BJ (cell line): ENCODE data around the gene BTG2. TPM values are rescaled to one million over a fixed set of nuclear protein-coding genes. Genes with fewer than 3 reads are reported as not detected.
A peak's percentile ranks its signal among the peaks of the same experiment; 100 is the strongest.
"Not testable (repeated sequence)": the region's sequence is repeated elsewhere in the genome, so short reads cannot be mapped to it uniquely, and the experiment has no call there.

Experiments
- CTCF ChIA-PET: fragments of 350-600 bp; formaldehyde crosslinking; extraction: SDS; loops from one replicate; lab custom pipeline; 2021; ENCODE audit warnings: antibody characterized with exemption, inconsistent platforms; lab: Yijun Ruan, JAX
- POLR2A ChIA-PET: fragments of 300-600 bp; sonication (Branson Sonifier 250); formaldehyde crosslinking; extraction: SDS; loops from one replicate; lab custom pipeline; 2021; ENCODE audit warnings: antibody characterized with exemption; lab: Charles Lee
- DNase-seq: peaks from one replicate; pipeline ENCODE4 v3.0.0-alpha.2; 2011; ENCODE audit warnings: low read depth
- H3K27me3 ChIP-seq: 2 replicates; pipeline ENCODE4 v1.6.0; 2011; ENCODE audit warnings: low read length; ENCODE audit not compliant: control insufficient read depth, insufficient read depth
- H3K36me3 ChIP-seq: 2 replicates; pipeline ENCODE4 v1.5.1; 2011; ENCODE audit warnings: low read length; ENCODE audit not compliant: control insufficient read depth, insufficient read depth
- H3K4me3 ChIP-seq: 2 replicates; pipeline ENCODE4 v1.5.1; 2011; ENCODE audit warnings: low read depth, mild to moderate bottlenecking, control low read depth, low read length
- polyA minus RNA-seq: library from RNA; depleted of rRNA, polyadenylated mRNA; stranded (reverse); fragments of >200 nt; gene quantifications from 2 replicates; pipeline ENCODE4 v1.2.3, GENCODE V29; 2011; rRNA and poly(A)+ RNA removed
- polyA plus RNA-seq: library from polyadenylated mRNA; depleted of rRNA; stranded (reverse); fragments of >200 nt; gene quantifications from 2 replicates; pipeline ENCODE4 v1.2.3, GENCODE V29; 2011; rRNA removed
- TF ChIP-seq, protein P1 (sequence below): IDR thresholded peaks from 2 replicates; pipeline ENCODE4 v1.5.1; 2011; ENCODE audit warnings: low read depth, mild to moderate bottlenecking, control low read depth, inconsistent platforms, low read length, moderate library complexity; ENCODE audit not compliant: insufficient read depth

The BTG2 gene, protein sequence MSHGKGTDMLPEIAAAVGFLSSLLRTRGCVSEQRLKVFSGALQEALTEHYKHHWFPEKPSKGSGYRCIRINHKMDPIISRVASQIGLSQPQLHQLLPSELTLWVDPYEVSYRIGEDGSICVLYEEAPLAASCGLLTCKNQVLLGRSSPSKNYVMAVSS
- 22.8 and 23.7 TPM in 2 replicates for polyA plus RNA-seq
- 9.9 and 17.3 TPM in 2 replicates for polyA minus RNA-seq

DNA sequence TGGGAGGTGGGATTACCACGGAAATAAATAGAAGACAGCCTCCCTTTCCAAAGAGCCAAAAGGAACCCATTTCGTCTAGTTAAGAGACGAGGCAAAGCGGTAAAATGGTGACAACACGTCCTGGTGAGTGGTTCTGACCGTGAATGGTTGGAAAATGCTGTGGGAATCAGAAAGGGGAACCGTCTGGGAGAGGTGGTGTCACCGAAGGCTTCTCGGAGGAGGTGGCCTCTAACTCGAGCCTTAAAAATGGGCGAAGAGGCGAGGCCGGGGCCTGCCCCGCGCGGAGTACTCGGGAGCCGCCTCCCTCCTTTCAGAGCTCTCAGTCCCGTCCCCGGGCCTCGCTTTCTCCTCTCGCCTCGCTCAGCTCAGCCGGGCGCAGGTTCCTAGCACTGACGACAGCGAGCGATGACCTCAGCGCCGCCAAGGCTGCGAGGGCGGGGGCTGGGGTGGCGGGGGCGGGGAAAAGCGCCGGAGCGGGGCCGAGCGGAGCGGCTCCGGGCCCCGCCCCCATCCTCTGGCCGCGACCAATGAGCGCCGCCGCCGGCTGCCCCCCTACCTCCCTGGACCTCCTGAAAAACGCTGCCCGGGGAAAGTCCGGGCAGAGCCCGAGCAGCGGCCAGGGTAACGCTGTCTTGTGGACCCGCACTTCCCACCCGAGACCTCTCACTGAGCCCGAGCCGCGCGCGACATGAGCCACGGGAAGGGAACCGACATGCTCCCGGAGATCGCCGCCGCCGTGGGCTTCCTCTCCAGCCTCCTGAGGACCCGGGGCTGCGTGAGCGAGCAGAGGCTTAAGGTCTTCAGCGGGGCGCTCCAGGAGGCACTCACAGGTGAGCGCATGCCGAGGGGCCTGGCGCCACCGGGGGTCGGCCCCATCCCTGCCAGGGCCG lies at the start of gene BTG2:
Gene BTG2, plus strand, starts transcription at position 601 of the 890 bp plus-strand sequence. Its CDS starts 88 bp downstream, at position 689.
- POLR2A ChIA-PET = interaction anchor here (0.6 to 0.7 kb wide), 3 partner anchors 11 to 173 kb away, joined by 6 to 17 read pairs (median 8); no protein-coding TSS in a partner anchor
- H3K36me3 ChIP-seq = peaks cover 12% of the 10 kb centered on the region
- H3K4me3 ChIP-seq = peak within 1 kb of the TSS; percentile 93
- peak; percentile 31 for DNase-seq
- TF ChIP-seq, protein P1, sequence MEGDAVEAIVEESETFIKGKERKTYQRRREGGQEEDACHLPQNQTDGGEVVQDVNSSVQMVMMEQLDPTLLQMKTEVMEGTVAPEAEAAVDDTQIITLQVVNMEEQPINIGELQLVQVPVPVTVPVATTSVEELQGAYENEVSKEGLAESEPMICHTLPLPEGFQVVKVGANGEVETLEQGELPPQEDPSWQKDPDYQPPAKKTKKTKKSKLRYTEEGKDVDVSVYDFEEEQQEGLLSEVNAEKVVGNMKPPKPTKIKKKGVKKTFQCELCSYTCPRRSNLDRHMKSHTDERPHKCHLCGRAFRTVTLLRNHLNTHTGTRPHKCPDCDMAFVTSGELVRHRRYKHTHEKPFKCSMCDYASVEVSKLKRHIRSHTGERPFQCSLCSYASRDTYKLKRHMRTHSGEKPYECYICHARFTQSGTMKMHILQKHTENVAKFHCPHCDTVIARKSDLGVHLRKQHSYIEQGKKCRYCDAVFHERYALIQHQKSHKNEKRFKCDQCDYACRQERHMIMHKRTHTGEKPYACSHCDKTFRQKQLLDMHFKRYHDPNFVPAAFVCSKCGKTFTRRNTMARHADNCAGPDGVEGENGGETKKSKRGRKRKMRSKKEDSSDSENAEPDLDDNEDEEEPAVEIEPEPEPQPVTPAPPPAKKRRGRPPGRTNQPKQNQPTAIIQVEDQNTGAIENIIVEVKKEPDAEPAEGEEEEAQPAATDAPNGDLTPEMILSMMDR = no peak
- CTCF ChIA-PET = interaction anchor here (1.0 to 2.0 kb wide), 4 partner anchors 9 to 24 kb away, joined by 3 to 7 read pairs (median 4); no protein-coding TSS in a partner anchor
- no peaks in the 10 kb centered on the region; the same call in 1 of the 2 replicates for H3K27me3 ChIP-seq

DNA sequence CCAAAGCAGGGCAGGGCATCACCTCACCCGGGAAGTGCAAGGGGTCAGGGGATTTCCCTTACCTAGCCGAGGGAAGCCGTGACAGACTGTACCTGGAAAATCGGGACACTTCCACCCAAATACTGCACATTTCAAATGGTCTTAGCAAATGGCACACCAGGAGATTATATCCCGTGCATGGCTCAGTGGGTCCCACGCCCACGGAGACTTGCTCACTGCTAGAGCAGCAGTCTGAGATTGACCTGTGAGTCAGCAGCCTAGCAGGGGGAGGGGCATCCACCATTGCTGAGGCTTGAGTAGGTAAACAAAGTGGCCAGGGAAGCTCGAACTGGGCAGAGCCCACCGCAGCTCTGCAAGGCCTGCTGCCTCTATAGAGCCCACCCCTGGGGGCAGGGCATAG lies 48.7 kb upstream of the BTG2 start:
- CTCF ChIA-PET = interaction anchor here (1.3 kb wide), 1 partner anchor 11 kb away, joined by 9 read pairs; no protein-coding TSS in a partner anchor
- H3K4me3 ChIP-seq, H3K27me3 ChIP-seq, H3K36me3 ChIP-seq, POLR2A ChIA-PET, DNase-seq: not testable (repeated sequence)

DNA sequence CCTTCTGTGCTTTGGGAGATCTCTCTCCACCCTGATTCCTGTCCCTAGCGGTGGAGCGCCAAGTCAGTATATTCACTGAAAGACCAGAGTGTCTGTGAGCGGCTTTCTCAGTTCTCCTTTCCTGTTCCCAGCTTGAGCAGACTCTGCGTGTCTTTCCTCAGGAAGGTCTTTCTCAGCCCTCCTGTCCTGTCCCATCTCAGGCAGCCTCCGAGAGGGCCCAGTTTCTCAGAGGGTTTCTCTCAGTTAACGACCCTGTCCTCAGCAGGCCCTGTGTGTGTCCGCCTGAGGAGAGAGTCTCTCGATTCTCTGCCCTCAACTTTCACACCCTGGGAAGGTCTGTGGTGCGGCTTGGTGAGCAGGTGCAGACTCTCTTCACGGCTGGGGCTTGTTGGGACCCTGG lies 41.8 kb upstream of the BTG2 start:
- TF ChIP-seq, protein P1 = no peak

DNA sequence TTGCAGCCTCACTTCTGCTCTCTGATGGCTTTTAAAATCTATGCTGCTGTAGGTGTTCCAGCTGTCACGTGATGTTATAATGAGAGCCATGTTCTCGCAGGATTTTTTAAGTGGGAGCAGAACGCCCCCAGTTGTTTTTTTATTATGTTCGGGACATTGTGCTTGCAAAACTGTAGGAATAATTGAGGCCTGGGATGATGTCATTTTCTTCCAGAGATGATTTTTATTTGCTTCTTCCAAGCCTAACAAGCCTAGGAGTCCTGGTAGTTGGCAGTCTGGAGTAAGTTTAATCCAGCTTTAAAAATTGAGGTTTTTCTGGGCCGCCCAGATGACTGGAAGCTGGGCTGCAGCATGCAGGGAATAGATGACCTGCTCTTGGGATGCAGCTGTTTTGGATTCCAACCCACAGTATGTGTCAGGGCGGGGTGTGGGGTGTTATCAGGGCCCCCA lies 41.2 kb upstream of the BTG2 start:
- H3K4me3 ChIP-seq = no peak overlapping the region
- TF ChIP-seq, protein P1 = no peak
- CTCF ChIA-PET = interaction anchor here (0.6 to 20.3 kb wide), 11 partner anchors 9 to 254 kb away, joined by 3 to 484 read pairs (median 3); no protein-coding TSS in a partner anchor
- H3K36me3 ChIP-seq = no peaks in the 10 kb centered on the region
- peaks cover 2% of the 10 kb centered on the region; the same call in 1 of the 2 replicates for H3K27me3 ChIP-seq
- DNase-seq = peak; percentile 39
- POLR2A ChIA-PET = no interaction called here

More for the DNA sequence above, 41.8 kb upstream of the BTG2 start:
- Histone ChIP-seq H3K4me3 (no peak overlapping the region), H3K27me3 (peaks cover 2% of the 10 kb centered on the region; the same call in 1 of the 2 replicates), H3K36me3 (no peaks in the 10 kb centered on the region)
- POLR2A ChIA-PET = no interaction called here
- no peak for DNase-seq
- CTCF ChIA-PET = interaction anchor here (0.7 to 20.3 kb wide), 8 partner anchors 8 to 236 kb away, joined by 3 to 484 read pairs (median 4); no protein-coding TSS in a partner anchor

DNA sequence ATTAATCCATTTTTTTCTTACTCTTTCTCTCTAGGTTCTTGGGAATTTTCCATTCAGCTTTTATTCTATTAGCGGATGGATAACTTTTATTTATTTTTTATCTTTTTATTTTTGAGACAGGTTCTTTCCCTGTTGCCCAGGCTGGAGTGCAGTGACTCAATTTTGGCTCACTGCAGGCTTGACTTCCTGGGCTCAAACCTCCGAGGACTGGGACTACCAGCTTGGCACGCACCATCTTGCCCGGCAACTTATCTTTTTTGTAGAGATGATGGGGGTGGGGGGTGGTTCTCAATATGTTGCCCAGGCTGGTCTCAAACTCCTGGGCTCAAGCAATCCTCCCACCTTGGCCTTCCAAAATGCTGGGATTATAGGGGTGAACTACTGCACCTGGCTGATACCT lies 39.8 kb upstream of the BTG2 start:
- no peak overlapping the region for H3K4me3 ChIP-seq
- no peak for DNase-seq
- H3K36me3 ChIP-seq = no peaks in the 10 kb centered on the region
- POLR2A ChIA-PET = no interaction called here
- TF ChIP-seq, protein P1 = no peak
- peaks cover 2% of the 10 kb centered on the region; the same call in 1 of the 2 replicates for H3K27me3 ChIP-seq
- CTCF ChIA-PET = interaction anchor here (0.6 to 20.3 kb wide), 5 partner anchors 10 to 226 kb away, joined by 4 to 484 read pairs (median 7); no protein-coding TSS in a partner anchor

DNA sequence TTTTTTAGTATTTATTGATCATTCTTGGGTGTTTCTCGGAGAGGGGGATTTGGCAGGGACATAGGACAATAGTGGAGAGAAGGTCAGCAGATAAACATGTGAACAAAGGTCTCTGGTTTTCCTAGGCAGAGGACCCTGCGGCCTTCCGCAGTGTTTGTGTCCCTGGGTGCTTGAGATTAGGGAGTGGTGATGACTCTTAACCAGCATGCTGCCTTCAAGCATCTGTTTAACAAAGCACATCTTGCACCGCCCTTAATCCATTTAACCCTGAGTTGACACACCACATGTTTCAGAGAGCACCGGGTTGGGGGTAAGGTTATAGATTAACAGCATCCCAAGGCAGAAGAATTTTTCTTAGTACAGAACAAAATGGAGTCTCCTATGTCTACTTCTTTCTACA lies 39.2 kb upstream of the BTG2 start:
- H3K4me3 ChIP-seq, H3K27me3 ChIP-seq, POLR2A ChIA-PET, H3K36me3 ChIP-seq, DNase-seq: not testable (repeated sequence)
- CTCF ChIA-PET = interaction anchor here (0.6 to 20.3 kb wide), 5 partner anchors 14 to 74 kb away, joined by 4 to 484 read pairs (median 38); no protein-coding TSS in a partner anchor
